HepG2 (cell line): Measurements from ENCODE around the gene ROBO2. TPM values are rescaled to one million over a fixed set of nuclear protein-coding genes. Genes with fewer than 3 reads are reported as not detected.

Experiments
- ATAC-seq: fragments of 200-7000 bp; cut with Tn5 transposase; 3 replicates; pipeline ENCODE4 v1.9.1; 2020; ENCODE audit warnings: mild to moderate bottlenecking, moderate library complexity
- BruUV-seq: library from RNA; stranded (reverse); fragments of 400-500 nt; replicated peaks from 2 replicates; lab custom pipeline; 2021; lab: Mats Ljungman, UMichigan
- CTCF ChIA-PET: fragments of 300-600 bp; formaldehyde crosslinking; extraction: SDS; loops from one replicate; lab custom pipeline; 2021; ENCODE audit warnings: low total read pairs, inconsistent platforms, low intra/inter-chr PET ratio; lab: Yijun Ruan, JAX
- POLR2A ChIA-PET: fragments of 350-600 bp; sonication (Branson Sonifier 250); formaldehyde crosslinking; loops from one replicate; lab custom pipeline; 2020; ENCODE audit warnings: antibody characterized with exemption, inconsistent platforms; lab: Yijun Ruan, JAX
- DNase-seq: peaks from one replicate; pipeline ENCODE4 v3.0.0-alpha.2; 2015; ENCODE audit warnings: low spot score
- FAIRE-seq: peaks from 3 replicates; lab custom pipeline; 2011; peaks lifted over from hg19 to GRCh38; lab: Jason Lieb, UNC
- H2AFZ ChIP-seq: one replicate; pipeline ENCODE4 v1.6.1; 2011; ENCODE audit warnings: low read length, inconsistent platforms
- H3K27ac ChIP-seq: fragments of 300-600 bp; 3 replicates; pipeline ENCODE4 v1.8.0; 2011; ENCODE audit warnings: mixed run types, mild to moderate bottlenecking, mixed read lengths, low read length, inconsistent platforms; ENCODE audit not compliant: insufficient read depth; ENCODE audit errors: extremely low read length
- H3K27me3 ChIP-seq, 2 experiments: fragments of 200-600 bp in 1 of 2; 2 replicates in 1 of 2; 3 replicates in 1 of 2; pipeline versions ENCODE4 v1.6.0 to v1.8.0; 2011; ENCODE audit warnings: low read length in 2 of 2, mild to moderate bottlenecking in 2 of 2, moderate library complexity in 2 of 2, inconsistent platforms in 1 of 2; ENCODE audit not compliant: insufficient read depth in 2 of 2, control insufficient read depth in 1 of 2
- H3K36me3 ChIP-seq, 2 experiments: fragments of 200-600 bp in 1 of 2; replicated peaks in 1 of 2; 2 replicates in 1 of 2; 3 replicates in 1 of 2; pipeline versions ENCODE4 v1.5.1 to v1.8.0; 2011; ENCODE audit warnings: low read length in 2 of 2, inconsistent platforms in 1 of 2; ENCODE audit not compliant: insufficient read depth in 2 of 2, control insufficient read depth in 1 of 2
- H3K4me1 ChIP-seq: 2 replicates; pipeline ENCODE4 v1.5.1; 2012; ENCODE audit warnings: low read length, inconsistent platforms; ENCODE audit not compliant: insufficient read depth
- H3K4me2 ChIP-seq: 2 replicates; pipeline ENCODE4 v1.6.0; 2011; ENCODE audit warnings: low read depth, low read length, inconsistent platforms
- H3K4me3 ChIP-seq, 3 experiments: fragments of 200-600 bp in 1 of 3; sonication (generic), shearing (Covaris generic) in 1 of 3; replicated peaks in 1 of 3; 2 replicates each; pipeline ENCODE4 v1.5.1; 2011 to 2016; ENCODE audit warnings: low read length in 3 of 3, inconsistent platforms in 2 of 3, low read depth in 2 of 3, mild to moderate bottlenecking in 2 of 3, control low read depth in 1 of 3, mixed read lengths in 1 of 3; ENCODE audit not compliant: insufficient read depth in 1 of 3
- H3K79me2 ChIP-seq: one replicate; pipeline ENCODE4 v1.6.1; 2011; ENCODE audit warnings: low read length, inconsistent platforms; ENCODE audit not compliant: insufficient read depth
- H3K9ac ChIP-seq: 2 replicates; pipeline ENCODE4 v1.6.0; 2011; ENCODE audit warnings: mild to moderate bottlenecking, low read depth, low read length, inconsistent platforms; ENCODE audit not compliant: insufficient read depth
- H3K9me3 ChIP-seq: 2 replicates; pipeline ENCODE4 v1.5.1; 2012; ENCODE audit warnings: mild to moderate bottlenecking, low read length
- H4K20me1 ChIP-seq: 2 replicates; pipeline ENCODE4 v1.6.0; 2011; ENCODE audit warnings: inconsistent platforms, mild to moderate bottlenecking, low read length, moderate library complexity; ENCODE audit not compliant: insufficient read depth
- ARHGAP35 ChIP-seq: sonication (generic); formaldehyde crosslinking; IDR thresholded peaks from 2 replicates; pipeline ENCODE4 v1.9.0; 2022; ENCODE audit warnings: mild to moderate bottlenecking, inconsistent platforms, moderate library complexity, missing genetic modification reagents, borderline replicate concordance
- ARNT ChIP-seq: fragments of 450-650 bp; IDR thresholded peaks from 2 replicates; pipeline ENCODE4 v1.6.1; 2017
- FOXK1 ChIP-seq: sonication (generic); formaldehyde crosslinking; IDR thresholded peaks from 2 replicates; pipeline ENCODE4 v1.4.0; 2020; ENCODE audit warnings: low read depth, missing genetic modification reagents, borderline replicate concordance
- JUNB ChIP-seq: sonication (generic); formaldehyde crosslinking; IDR thresholded peaks from 2 replicates; pipeline ENCODE4 v1.8.0; 2022; ENCODE audit warnings: missing genetic modification reagents, mild to moderate bottlenecking, borderline replicate concordance
- MXI1 ChIP-seq: IDR thresholded peaks from 3 replicates; pipeline ENCODE4 v1.6.1; 2012; ENCODE audit warnings: low read depth, low read length, inconsistent platforms, borderline replicate concordance
- PHF21A ChIP-seq: sonication (generic); formaldehyde crosslinking; IDR thresholded peaks from 2 replicates; pipeline ENCODE4 v1.5.0; 2020; ENCODE audit warnings: mild to moderate bottlenecking, missing genetic modification reagents
- WGBS: methylation state at CpG from one replicate; pipeline ENCODE4 v1.1.6; 2017; ENCODE audit warnings: low lambda C conversion rate; 5-methylcytosine and 5-hydroxymethylcytosine counted together
- in situ Hi-C: cut with HindIII; loops from 2 replicates; pipeline ENCODE4 v1.10.0; 2017; ENCODE audit warnings: low pct_unique_long_range_greater_than_20kb; ENCODE audit not compliant: extremely low pct_ligation_motif_present
- intact Hi-C: fragments of 100-400 bp; cut with micrococcal nuclease; formaldehyde crosslinking; loops from one replicate; pipeline ENCODE4 v1.10.0; 2022; ENCODE audit not compliant: unreplicated experiment
- polyA plus RNA-seq, 8 experiments: library from polyadenylated mRNA; depleted of rRNA in 3 of 8; stranded (reverse) in 7 of 8; unstranded in 1 of 8; fragments of >200 nt; fragmentation: Illumina TruSeq in 4 of 8; extraction: Trizol in 4 of 8; gene quantifications; 2 replicates each; pipeline versions ENCODE4 v1.2.1 to v1.2.3, GENCODE V29; 2011 to 2016; ENCODE audit warnings: low read depth in 4 of 8, missing spikeins in 1 of 8, mixed read lengths in 1 of 8; ENCODE audit not compliant: insufficient read depth in 1 of 8
- total RNA-seq, 5 experiments: library from RNA; depleted of rRNA; stranded (reverse); fragments of >200 nt; fragmentation: Illumina TruSeq; extraction: Trizol; gene quantifications; 2 replicates each; pipeline ENCODE4 v1.2.3, GENCODE V29; 2016; ENCODE audit warnings: low read depth in 1 of 5
- TF ChIP-seq, protein P1 (sequence below): sonication (generic); formaldehyde crosslinking; IDR thresholded peaks from 2 replicates; pipeline ENCODE4; 2020; ENCODE audit warnings: missing genetic modification reagents, mild to moderate bottlenecking, borderline replicate concordance
- TF ChIP-seq, protein P2 (sequence below): sonication (generic); formaldehyde crosslinking; IDR thresholded peaks from 2 replicates; pipeline ENCODE4 v1.4.0; 2020; ENCODE audit warnings: mild to moderate bottlenecking, missing genetic modification reagents
- TF ChIP-seq, protein P3 (sequence below): sonication (generic); formaldehyde crosslinking; IDR thresholded peaks from 2 replicates; pipeline ENCODE4 v1.9.0; 2022; ENCODE audit warnings: missing genetic modification reagents, mild to moderate bottlenecking, borderline replicate concordance

Gene ROBO2
- total and polyA plus RNA-seq, 2 of the 13 experiments (the other 11 are each of a cell fraction or from before 2014, with no cell fraction given) = not detected

DNA sequence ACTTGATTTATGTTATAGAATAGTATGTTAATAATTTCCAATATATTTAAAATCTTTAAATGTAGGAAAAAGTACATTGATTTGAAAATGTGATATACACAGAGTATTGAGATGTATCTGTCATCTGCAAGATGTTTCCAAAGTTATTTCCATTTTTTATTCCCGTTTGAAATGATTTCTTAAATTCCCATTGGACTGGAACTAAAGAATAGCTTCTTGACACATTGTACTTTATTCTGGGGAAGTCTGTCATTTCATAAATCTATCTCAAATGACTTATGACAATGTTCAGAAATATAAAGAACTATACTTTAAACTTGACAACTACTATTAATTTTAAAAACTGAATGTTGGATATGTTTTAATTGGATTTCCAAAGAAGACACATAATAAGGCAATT, 489.6 kb downstream of the ROBO2 start:
- Histone ChIP-seq H2AFZ (no peak overlapping the region), H3K4me1 (no peaks in the 10 kb centered on the region), H4K20me1 (no peaks in the 10 kb centered on the region), H3K4me2 (no peak overlapping the region), H3K9ac (no peak overlapping the region), H3K79me2 (no peaks in the 10 kb centered on the region), H3K9me3 (no peaks in the 10 kb centered on the region), H3K27ac (no peak overlapping the region), H3K4me3 (no peak overlapping the region), H3K27me3 (no peaks in the 10 kb centered on the region), H3K36me3 (no peaks in the 10 kb centered on the region)
- POLR2A ChIA-PET = no interaction called here
- intact Hi-C loops (no loop called here), in situ Hi-C loops (no loop called here)
- TF ChIP-seq ARNT (no peak), FOXK1 (CRISPR knock-in tag) (no peak), JUNB (CRISPR knock-in tag) (no peak), ARHGAP35 (CRISPR knock-in tag) (no peak)
- TF ChIP-seq, protein P1, sequence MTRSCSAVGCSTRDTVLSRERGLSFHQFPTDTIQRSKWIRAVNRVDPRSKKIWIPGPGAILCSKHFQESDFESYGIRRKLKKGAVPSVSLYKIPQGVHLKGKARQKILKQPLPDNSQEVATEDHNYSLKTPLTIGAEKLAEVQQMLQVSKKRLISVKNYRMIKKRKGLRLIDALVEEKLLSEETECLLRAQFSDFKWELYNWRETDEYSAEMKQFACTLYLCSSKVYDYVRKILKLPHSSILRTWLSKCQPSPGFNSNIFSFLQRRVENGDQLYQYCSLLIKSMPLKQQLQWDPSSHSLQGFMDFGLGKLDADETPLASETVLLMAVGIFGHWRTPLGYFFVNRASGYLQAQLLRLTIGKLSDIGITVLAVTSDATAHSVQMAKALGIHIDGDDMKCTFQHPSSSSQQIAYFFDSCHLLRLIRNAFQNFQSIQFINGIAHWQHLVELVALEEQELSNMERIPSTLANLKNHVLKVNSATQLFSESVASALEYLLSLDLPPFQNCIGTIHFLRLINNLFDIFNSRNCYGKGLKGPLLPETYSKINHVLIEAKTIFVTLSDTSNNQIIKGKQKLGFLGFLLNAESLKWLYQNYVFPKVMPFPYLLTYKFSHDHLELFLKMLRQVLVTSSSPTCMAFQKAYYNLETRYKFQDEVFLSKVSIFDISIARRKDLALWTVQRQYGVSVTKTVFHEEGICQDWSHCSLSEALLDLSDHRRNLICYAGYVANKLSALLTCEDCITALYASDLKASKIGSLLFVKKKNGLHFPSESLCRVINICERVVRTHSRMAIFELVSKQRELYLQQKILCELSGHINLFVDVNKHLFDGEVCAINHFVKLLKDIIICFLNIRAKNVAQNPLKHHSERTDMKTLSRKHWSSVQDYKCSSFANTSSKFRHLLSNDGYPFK (CRISPR knock-in tag) = no peak
- DNase-seq = no peak
- no TSS peak for BruUV-seq
- no peak for ATAC-seq
- 0% methylated on average over 1 of the region's 1 CpG for WGBS
- CTCF ChIA-PET = no interaction called here
- no peak for FAIRE-seq

DNA sequence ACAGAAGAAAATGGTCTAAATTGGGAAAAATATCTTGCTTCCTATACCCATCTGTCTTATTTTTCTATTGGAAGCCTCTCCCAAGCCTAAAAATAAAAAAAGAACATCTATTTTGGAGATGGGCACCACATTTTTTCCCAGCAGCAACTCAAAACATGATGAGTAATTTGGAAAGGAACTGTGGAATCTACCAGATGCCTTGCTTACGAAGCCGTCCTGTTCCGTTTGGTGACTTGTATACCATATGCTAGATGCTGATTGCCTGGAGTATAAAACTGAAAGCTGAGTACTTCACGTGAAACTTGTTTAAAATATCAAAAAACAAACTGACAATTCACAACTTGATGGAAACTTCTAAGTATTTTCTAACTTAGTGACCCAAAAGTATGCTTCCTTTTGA, 491.0 kb downstream of the ROBO2 start:
- Histone ChIP-seq H3K4me1 (no peaks in the 10 kb centered on the region), H3K9me3 (no peaks in the 10 kb centered on the region), H2AFZ (no peak overlapping the region), H3K27ac (no peak overlapping the region), H3K79me2 (no peaks in the 10 kb centered on the region), H3K27me3 (no peaks in the 10 kb centered on the region), H3K4me3 (no peak overlapping the region), H3K9ac (no peak overlapping the region), H3K36me3 (no peaks in the 10 kb centered on the region), H4K20me1 (no peaks in the 10 kb centered on the region), H3K4me2 (no peak overlapping the region)
- no peak for FAIRE-seq
- 59% methylated on average over 4 of the region's 4 CpGs for WGBS
- BruUV-seq = no TSS peak
- DNase-seq = no peak
- in situ Hi-C loops (no loop called here), intact Hi-C loops (no loop called here)
- ATAC-seq = no peak
- TF ChIP-seq, protein P2, sequence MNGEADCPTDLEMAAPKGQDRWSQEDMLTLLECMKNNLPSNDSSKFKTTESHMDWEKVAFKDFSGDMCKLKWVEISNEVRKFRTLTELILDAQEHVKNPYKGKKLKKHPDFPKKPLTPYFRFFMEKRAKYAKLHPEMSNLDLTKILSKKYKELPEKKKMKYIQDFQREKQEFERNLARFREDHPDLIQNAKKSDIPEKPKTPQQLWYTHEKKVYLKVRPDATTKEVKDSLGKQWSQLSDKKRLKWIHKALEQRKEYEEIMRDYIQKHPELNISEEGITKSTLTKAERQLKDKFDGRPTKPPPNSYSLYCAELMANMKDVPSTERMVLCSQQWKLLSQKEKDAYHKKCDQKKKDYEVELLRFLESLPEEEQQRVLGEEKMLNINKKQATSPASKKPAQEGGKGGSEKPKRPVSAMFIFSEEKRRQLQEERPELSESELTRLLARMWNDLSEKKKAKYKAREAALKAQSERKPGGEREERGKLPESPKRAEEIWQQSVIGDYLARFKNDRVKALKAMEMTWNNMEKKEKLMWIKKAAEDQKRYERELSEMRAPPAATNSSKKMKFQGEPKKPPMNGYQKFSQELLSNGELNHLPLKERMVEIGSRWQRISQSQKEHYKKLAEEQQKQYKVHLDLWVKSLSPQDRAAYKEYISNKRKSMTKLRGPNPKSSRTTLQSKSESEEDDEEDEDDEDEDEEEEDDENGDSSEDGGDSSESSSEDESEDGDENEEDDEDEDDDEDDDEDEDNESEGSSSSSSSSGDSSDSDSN (CRISPR knock-in tag) = no peak
- TF ChIP-seq MXI1 (no peak), PHF21A (CRISPR knock-in tag) (no peak)
- TF ChIP-seq, protein P3, sequence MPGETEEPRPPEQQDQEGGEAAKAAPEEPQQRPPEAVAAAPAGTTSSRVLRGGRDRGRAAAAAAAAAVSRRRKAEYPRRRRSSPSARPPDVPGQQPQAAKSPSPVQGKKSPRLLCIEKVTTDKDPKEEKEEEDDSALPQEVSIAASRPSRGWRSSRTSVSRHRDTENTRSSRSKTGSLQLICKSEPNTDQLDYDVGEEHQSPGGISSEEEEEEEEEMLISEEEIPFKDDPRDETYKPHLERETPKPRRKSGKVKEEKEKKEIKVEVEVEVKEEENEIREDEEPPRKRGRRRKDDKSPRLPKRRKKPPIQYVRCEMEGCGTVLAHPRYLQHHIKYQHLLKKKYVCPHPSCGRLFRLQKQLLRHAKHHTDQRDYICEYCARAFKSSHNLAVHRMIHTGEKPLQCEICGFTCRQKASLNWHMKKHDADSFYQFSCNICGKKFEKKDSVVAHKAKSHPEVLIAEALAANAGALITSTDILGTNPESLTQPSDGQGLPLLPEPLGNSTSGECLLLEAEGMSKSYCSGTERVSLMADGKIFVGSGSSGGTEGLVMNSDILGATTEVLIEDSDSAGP = no peak
- ChIA-PET POLR2A (no interaction called here), CTCF (no interaction called here)
